ENCODE data around the gene CPED1. TPM values are rescaled to one million over a fixed set of nuclear protein-coding genes. Genes with fewer than 3 reads are reported as not detected.
"Not testable (repeated sequence)": the region's sequence is repeated elsewhere in the genome, so short reads cannot be mapped to it uniquely, and the experiment has no call there.

CPED1 gene
- total RNA-seq, 1 donor from 2014 or later = 33.8 TPM

- no peaks in the 10 kb centered on the region for H3K27me3 ChIP-seq (ENCODE audit: low read depth)
- no peak overlapping the region for H3K4me3 ChIP-seq
- TF ChIP-seq, protein P1, sequence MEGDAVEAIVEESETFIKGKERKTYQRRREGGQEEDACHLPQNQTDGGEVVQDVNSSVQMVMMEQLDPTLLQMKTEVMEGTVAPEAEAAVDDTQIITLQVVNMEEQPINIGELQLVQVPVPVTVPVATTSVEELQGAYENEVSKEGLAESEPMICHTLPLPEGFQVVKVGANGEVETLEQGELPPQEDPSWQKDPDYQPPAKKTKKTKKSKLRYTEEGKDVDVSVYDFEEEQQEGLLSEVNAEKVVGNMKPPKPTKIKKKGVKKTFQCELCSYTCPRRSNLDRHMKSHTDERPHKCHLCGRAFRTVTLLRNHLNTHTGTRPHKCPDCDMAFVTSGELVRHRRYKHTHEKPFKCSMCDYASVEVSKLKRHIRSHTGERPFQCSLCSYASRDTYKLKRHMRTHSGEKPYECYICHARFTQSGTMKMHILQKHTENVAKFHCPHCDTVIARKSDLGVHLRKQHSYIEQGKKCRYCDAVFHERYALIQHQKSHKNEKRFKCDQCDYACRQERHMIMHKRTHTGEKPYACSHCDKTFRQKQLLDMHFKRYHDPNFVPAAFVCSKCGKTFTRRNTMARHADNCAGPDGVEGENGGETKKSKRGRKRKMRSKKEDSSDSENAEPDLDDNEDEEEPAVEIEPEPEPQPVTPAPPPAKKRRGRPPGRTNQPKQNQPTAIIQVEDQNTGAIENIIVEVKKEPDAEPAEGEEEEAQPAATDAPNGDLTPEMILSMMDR (IDR thresholded peaks at IDR 0.05; ENCODE audit: borderline replicate concordance) = no peak
- intact Hi-C loops (cut with micrococcal nuclease) = no loop called here
- no peaks in the 10 kb centered on the region for H3K9me3 ChIP-seq (replicated peaks)
- DNase-seq = no peak
- peaks cover 12% of the 10 kb centered on the region for H3K4me1 ChIP-seq
- H3K27ac ChIP-seq (replicated peaks) = no peak overlapping the region
- no peaks in the 10 kb centered on the region for H3K36me3 ChIP-seq
These were observed 217.3 kb downstream of the CPED1 start for GRCh38 chr7:121205777-121206176.

DNA sequence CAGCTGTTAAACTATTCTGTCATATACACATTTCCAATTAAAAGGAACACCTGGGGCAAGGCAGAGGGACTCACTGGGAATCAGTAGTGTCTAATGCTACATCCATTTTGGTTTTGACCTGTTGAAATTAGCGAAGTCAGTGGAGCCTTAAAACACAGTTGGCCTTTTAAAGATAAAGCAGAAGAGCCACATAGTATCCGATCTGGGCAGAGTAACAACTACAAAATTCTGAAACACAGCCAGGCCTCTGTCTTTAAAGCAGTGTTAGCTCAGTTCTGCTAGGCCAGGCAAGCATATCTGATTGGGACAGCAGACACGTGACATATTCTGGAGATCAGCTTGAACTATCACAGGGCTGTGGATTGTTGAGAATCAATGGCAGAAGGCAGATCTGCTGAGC lies 222.7 kb downstream of the CPED1 start:
- H3K27ac ChIP-seq (replicated peaks) = no peak overlapping the region
- DNase-seq = no peak
- TF ChIP-seq, protein P1 (IDR thresholded peaks at IDR 0.05; ENCODE audit: borderline replicate concordance) = no peak
- peaks cover 7% of the 10 kb centered on the region for H3K4me1 ChIP-seq
- H3K27me3 ChIP-seq (ENCODE audit: low read depth) = no peaks in the 10 kb centered on the region
- H3K9me3 ChIP-seq (replicated peaks) = no peaks in the 10 kb centered on the region
- no peak overlapping the region for H3K4me3 ChIP-seq
- intact Hi-C loops (cut with micrococcal nuclease) = no loop called here
- no peaks in the 10 kb centered on the region for H3K36me3 ChIP-seq

GRCh38 chr7:121212036-121212435 lies 223.5 kb downstream of the CPED1 start:
- Histone ChIP-seq H3K4me3 (no peak overlapping the region), H3K9me3 (replicated peaks) (no peaks in the 10 kb centered on the region), H3K36me3 (no peaks in the 10 kb centered on the region), H3K27ac (replicated peaks) (no peak overlapping the region), H3K27me3 (ENCODE audit: low read depth) (no peaks in the 10 kb centered on the region), H3K4me1 (peaks cover 7% of the 10 kb centered on the region)
- TF ChIP-seq, protein P1 (IDR thresholded peaks at IDR 0.05; ENCODE audit: borderline replicate concordance) = no peak
- intact Hi-C loops (cut with micrococcal nuclease) = no loop called here
- no peak for DNase-seq

GRCh38 chr7:121214657-121215056 lies 226.1 kb downstream of the CPED1 start:
- H3K4me1 ChIP-seq = peaks cover 7% of the 10 kb centered on the region
- H3K27ac ChIP-seq (replicated peaks) = no peak overlapping the region
- no peak for DNase-seq
- TF ChIP-seq, protein P1 (IDR thresholded peaks at IDR 0.05; ENCODE audit: borderline replicate concordance) = no peak
- H3K36me3 ChIP-seq = no peaks in the 10 kb centered on the region
- intact Hi-C loops (cut with micrococcal nuclease) = no loop called here
- no peaks in the 10 kb centered on the region for H3K9me3 ChIP-seq (replicated peaks)
- H3K4me3 ChIP-seq = no peak overlapping the region
- no peaks in the 10 kb centered on the region for H3K27me3 ChIP-seq (ENCODE audit: low read depth)

DNA sequence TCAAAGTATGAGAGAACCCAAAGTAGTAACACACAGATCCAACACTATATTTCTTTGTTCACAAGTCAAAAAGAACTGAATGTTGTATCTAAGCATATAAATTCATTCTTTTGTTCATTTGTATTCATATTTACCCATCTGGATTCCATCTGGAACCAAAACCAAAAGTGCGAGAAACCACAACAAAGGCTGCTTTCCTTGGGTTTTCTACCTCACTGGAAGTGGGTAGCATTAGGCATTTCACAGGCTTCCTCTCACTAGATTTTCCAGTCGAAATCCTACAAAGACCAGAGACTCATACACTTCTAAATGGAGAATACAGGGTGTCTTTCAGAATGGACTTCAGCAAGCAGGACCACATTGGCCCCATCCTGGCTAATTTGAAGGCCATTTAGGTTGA lies 230.5 kb downstream of the CPED1 start:
- no peaks in the 10 kb centered on the region for H3K4me1 ChIP-seq
- peaks cover 16% of the 10 kb centered on the region for H3K9me3 ChIP-seq (replicated peaks)
- intact Hi-C loops (cut with micrococcal nuclease) = no loop called here
- no peak overlapping the region for H3K4me3 ChIP-seq
- no peaks in the 10 kb centered on the region for H3K36me3 ChIP-seq
- no peak for DNase-seq
- H3K27ac ChIP-seq (replicated peaks) = no peak overlapping the region
- no peaks in the 10 kb centered on the region for H3K27me3 ChIP-seq (ENCODE audit: low read depth)
- TF ChIP-seq, protein P1 (IDR thresholded peaks at IDR 0.05; ENCODE audit: borderline replicate concordance) = no peak

DNA sequence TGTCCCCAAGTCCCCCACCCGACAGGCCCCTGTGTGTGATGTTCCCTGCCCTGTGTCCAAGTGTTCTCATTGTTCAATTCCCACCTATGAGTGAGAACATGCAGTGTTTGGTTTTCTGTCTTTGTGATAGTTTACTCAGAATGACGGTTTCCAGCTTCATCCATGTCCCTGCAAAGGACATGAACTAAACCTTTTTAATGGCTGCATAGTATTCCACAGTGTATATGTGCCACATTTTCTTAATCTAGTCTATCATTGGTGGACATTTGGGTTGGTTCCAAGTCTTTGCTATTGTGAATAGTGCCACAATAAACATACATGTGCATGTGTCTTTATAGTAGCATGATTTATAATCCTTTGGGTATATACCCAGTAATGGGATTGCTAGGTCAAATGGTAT lies 232.6 kb downstream of the CPED1 start:
- peaks cover 16% of the 10 kb centered on the region for H3K9me3 ChIP-seq (replicated peaks)
- DNase-seq; H3K4me3 ChIP-seq; H3K27ac ChIP-seq (replicated peaks); H3K27me3 ChIP-seq (ENCODE audit: low read depth); intact Hi-C loops (cut with micrococcal nuclease); H3K4me1 ChIP-seq; H3K36me3 ChIP-seq: not testable (repeated sequence)
